ENCODE measurements around the gene KLK13.

KLK13 gene

DNA sequence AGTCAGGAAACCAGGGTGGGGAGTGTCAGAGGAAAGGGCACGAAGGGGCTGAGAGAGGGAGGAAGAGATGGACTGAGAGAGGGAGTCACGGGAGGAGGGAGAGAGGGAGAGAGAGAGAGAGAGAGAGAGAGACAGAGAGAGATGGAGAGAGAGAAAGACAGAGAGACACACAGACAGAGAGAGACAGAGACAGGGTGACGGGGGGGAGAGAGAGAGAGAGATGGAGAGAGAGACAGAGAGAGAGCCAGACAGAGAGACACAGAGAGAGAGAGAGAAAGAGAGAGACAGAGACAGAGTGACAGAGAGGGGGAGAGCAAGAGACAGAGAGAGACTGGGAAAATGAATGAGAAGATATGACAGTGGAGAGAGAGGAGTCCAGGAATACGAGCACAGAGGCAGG, 18.3 kb upstream of the KLK13 start:
- H3K4me3 ChIP-seq (ENCODE audit: low read length), result no peak overlapping the region
- no peak for TF ChIP-seq ZNF274 (IDR thresholded peaks at IDR 0.05; ENCODE audit: low read depth, low read length)

DNA sequence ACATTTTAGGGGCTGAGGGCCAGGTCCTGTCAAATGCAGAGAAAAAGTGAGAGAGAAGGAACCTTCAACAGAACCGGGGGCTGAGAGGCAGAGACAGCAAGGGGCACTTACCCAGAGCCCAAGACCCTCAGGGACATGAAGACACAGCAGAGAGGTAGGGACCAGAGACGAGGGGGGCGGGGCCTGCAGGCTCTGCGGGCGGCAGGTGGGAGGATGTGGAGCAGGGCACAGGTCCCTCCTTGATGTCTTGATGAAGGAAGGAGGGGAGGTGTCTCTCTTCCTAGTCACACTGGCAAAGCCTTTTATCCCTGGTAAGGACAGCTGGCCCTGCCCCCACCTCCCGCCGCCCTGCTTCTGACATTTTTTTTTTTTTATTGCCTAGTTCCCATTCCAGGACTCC, 17.7 kb upstream of the KLK13 start, which contains the start of gene KLK14:
KLK14 (minus strand) TSS at position 277 of the 400 bp plus-strand sequence; CDS start at position 4, 273 bp downstream.
- no peak within 1 kb of the TSS for H3K4me3 ChIP-seq (ENCODE audit: low read length)
- no peak for TF ChIP-seq ZNF274 (IDR thresholded peaks at IDR 0.05; ENCODE audit: low read depth, low read length)

DNA sequence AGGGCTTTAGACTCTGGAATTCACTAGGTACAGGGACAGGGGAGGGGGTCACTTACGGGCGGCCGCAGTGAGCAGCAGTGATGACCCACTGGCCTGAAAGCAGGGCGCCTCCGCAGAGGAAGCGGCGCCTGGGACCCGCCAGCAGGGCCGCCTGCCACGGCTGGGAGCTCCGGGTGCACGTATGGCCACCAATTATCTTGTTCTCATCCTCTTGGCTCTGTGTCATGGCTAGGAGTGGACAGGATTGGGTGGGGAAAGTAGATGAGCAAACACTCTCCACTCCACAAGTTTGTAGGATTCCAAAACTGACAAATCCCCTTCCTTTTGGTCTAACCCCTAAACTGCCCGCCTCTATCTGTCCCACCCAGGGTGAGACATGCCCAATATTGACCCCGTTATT, 16.6 kb upstream of the KLK13 start:
- H3K4me3 ChIP-seq (ENCODE audit: low read length), result no peak overlapping the region
- no peak for TF ChIP-seq ZNF274 (IDR thresholded peaks at IDR 0.05; ENCODE audit: low read depth, low read length)

DNA sequence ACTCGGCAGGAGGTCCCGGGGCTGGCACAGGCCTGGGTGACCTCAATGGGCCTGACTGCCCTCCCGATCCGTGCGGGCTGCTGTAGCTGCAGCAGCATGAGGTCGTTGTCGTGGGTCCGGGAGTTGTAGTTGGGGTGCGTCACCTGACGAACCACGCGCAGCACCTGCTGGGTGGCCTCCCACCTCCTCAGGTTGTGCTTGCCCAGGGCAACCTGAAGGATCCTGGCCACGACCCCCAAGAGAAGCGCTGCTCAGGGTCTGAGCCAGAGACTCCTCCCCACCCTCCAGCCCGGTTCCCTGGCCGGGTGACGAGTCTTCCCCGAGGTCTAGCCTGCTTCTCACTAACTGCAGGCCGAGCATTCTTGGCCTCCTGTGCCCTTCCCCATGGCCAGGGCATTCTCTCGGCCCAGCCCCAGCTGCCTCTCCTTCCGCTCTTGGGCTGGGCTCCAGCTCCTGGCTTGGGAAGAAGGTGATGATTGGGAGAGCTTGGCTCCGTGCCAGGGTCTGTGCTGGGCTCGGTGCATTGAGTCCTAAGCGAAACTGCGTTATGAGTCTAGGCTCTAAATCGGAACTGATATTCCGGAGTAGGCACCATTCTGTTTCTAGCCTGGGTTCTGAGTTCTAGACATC, 14.7 kb upstream of the KLK13 start:
- TF ChIP-seq ZNF274 (IDR thresholded peaks at IDR 0.05; ENCODE audit: low read depth, low read length), result no peak
- H3K4me3 ChIP-seq (ENCODE audit: low read length), result no peak overlapping the region

DNA sequence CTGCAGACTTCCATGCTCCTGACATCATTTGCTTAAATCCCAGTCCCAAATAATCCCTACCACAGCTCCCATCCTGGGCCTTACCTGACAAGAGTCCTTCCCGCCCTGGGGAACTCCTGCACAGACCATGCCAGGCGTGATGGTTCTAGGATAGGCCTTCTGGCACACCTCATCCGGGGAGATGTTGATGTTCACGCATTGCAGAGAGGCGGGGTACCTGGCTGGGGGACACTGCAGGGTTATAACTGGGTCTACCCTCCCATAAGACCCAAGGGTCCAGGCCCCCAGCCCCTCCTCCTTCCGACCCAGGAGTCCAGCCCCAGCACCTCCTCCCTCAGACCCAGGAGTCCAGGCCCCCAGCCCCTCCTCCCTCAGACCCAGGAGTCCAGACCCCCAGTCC, 13.8 kb upstream of the KLK13 start:
- no peak for TF ChIP-seq ZNF274 (IDR thresholded peaks at IDR 0.05; ENCODE audit: low read depth, low read length)
- H3K4me3 ChIP-seq (ENCODE audit: low read length), result no peak overlapping the region

DNA sequence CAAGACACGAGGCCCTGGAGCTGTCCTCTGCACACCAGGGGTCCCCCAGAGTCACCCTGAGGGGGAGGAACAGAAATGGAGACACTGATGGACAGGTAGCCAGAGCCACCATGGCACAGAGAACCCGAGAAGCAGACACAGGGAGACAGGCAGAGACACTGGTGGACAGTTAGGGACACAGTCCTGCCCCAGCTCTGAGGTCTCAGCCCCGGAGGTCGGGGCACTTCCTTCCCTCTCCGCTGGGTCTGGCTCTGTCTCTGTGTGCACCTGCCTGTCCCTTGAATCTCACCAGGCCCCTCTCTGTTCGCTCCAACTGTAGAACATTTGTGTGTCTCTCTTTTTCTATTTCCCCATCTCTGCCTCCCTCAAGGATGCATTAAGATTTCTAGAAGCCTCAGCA, 13.2 kb upstream of the KLK13 start:
- no peak overlapping the region for H3K4me3 ChIP-seq (ENCODE audit: low read length)
- TF ChIP-seq ZNF274 (IDR thresholded peaks at IDR 0.05; ENCODE audit: low read depth, low read length), result no peak

DNA sequence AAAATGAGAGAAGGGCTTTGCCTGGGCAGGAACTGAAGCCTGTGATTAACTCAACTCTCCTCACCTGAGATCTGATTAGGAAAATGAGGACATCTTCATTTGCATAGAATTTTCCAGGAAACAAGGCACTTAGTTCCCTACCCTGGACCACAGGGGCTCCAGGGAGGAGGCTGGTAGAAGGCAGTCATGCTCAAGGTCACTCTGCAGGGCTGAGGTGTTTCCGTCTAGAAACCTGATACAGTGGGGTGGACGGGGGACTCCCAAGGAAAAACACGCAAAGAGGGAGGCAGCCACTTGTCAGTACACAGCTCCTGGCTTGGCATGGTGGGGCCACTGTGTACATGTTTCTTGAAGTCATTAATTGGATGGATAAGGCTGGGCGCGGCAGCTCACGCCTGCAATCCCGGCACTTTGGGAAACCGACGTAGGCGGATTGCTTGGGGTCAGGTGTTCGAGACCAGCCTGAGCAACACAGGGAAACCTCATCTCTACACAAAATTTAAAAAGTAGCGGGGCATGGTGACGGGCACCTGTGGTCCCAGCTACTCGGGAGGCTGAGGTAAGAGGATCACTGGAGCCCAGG, 11.8 kb upstream of the KLK13 start:
- no peak overlapping the region for H3K4me3 ChIP-seq (ENCODE audit: low read length)
- TF ChIP-seq ZNF274 (IDR thresholded peaks at IDR 0.05; ENCODE audit: low read depth, low read length), result no peak

DNA sequence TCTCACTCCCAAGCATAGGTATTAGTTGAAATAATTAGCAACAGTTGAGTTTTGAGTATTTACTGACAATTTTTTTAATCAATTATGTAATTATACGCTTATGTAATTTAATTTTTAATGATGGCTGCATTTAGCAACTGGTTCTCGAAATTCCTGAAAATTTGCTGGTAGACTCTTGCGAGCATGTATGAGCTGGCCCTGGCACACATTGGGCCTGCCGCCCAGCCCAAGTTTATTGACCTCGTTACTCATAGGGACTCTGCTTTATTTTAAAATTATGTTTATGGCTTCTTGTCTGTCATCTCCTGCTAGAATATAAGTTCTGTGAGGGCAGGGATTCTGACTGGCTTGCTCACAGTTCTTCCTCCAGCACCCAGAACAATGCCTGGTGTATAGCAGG, 11.1 kb upstream of the KLK13 start:
- H3K4me3 ChIP-seq (ENCODE audit: low read length), result no peak overlapping the region
- no peak for TF ChIP-seq ZNF274 (IDR thresholded peaks at IDR 0.05; ENCODE audit: low read depth, low read length)

DNA sequence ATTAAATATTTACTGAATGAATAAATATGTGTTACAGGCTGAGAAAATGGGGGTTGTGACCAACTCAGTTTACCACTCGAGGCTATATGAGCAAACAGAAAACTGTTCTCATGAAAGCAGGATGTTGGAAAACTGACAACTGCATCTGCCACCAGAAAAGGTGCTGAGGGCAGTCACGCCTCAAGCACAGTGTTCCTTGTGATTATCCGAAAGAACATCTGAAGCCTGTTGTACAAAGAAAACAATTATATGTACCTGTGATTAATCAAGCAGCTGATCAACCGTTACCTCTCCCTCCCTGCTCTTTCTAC, 6.2 kb upstream of the KLK13 start:
- H3K4me3 ChIP-seq (ENCODE audit: low read length), result no peak overlapping the region
- no peak for TF ChIP-seq ZNF274 (IDR thresholded peaks at IDR 0.05; ENCODE audit: low read depth, low read length)

DNA sequence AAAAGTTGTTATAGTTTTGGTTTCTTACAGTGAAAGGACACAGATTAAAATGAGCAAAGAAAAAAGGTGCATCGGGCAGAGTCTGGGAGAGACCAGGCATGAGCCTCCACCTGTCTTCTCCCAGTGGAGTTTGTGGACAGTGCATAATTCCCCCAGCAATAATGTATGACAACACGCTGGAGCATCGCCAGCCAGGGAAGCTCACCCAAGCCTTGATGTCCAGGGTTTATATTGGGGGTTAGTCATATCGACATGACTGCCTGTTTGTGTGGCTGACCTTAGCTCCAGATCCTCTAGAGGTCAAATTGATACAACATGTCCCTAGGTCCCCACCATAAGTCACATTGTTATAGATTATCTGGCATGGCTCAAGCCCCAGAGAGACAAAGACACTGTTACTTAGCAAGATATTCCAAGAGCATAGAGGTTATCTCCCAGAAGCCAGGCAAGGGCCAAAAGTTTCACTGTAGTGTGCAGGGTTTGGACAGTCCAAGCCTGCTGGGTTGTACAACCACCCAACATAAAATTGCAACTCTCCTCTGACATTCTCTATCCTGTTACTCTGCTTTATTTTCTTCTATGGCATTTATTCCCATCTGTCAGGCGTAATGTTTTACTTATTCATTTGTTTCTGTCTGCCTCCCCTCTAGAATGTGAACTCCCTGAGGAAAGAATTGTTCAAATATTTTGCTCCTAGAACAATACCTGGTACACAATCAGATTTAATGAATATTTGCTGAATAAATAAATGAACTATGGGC, 5.6 kb upstream of the KLK13 start:
- H3K4me3 ChIP-seq (ENCODE audit: low read length), result no peak overlapping the region
- TF ChIP-seq ZNF274 (IDR thresholded peaks at IDR 0.05; ENCODE audit: low read depth, low read length), result no peak

DNA sequence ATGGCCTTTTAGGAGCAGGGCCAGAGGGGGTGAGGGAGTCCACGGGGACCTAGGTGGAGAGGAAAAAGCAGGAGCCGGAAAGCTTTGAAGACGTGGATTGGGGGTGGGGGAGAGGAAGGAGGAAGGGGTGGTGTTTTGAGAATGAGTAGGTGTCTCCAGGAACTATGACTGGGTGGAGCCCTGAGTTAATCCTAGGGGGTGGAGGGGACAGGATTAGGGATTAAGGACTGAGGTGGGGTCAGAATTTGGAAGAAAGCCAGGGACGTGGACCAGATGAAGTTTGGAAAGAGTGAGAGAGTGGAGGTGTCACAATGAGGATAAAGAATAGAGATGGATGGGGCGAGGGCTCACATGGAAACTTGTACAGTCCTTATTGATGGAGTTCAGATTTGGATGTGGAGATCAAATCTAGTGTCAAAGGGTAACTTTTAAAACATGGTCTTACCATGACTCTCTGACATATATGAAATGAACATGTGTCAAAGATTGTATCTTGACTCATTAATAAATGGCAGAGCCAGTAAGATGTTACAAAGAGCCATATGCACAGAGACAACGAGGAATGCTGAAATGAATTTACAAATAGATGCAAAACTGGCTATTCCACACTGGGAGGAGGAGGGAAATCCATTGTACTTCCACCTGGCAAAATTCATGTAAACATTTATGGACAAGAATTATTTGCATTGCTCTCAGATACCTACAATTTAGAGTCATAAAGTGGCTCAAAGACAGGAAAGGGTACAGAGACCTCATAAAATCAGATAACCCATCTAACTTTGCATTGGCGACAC, 1.7 kb upstream of the KLK13 start:
- H3K4me3 ChIP-seq (ENCODE audit: low read length), result no peak overlapping the region
- TF ChIP-seq ZNF274 (IDR thresholded peaks at IDR 0.05; ENCODE audit: low read depth, low read length), result no peak

DNA sequence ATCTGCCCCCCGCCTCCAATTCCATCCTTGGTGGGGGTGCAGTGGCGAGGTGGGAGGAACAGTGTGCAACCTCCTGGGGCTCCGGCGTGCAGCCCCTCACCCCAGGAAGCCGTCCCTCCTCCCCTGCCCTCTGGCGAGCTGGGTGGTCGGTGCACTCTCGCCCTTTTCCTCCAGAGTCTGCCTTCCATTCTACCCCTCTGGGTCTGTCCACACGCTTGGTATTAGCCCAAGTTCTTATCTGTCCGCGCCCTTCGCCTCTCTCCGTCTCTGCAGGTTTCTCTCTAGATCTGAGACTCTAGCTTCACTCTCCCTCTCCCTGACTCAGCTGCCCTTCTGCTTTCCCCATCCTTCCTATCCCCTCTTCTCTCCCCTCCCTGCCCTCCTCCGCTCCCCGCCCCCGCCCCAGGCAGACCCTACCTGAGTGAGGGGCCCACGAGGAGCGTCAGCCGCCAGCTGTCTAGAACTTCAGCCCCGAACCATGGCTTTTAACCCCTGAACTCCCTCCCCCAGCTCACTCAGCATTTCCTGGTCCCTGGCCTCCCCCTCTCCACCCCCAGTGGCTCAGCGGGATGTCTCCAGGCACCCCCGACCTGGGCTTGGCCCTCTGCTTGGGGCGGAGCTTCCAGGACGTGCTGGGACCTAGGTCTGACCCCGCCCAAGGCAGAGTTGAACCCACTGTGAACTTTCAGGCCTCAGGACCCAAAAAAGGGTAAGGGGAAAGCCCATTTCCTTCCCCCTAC, 499 bp upstream of the KLK13 start:
- H3K4me3 ChIP-seq (ENCODE audit: low read length), result no peak overlapping the region

DNA sequence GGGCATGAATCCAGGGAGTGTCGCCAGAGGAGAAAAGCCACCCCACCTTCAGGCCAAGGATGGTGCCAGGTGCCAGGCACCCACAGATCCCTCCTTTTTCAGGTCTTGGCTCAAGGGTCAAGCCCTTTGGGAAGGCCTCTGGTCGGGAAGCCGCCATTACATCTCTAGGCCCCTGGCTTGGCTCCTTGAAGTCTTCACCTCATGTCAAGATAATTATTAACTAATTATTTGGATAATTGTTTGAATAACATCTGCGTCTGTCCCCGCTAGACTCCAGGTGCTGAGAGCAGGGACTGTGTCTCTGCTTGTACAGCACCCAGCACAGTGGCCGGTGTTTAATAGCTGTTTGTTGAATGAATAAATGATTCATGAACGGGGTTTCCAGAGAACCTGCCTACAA, 1.2 kb downstream of the KLK13 start:
- no peak overlapping the region for H3K4me3 ChIP-seq (ENCODE audit: low read length)
- TF ChIP-seq ZNF274 (IDR thresholded peaks at IDR 0.05; ENCODE audit: low read depth, low read length), result no peak

More for the DNA sequence above, 499 bp upstream of the KLK13 start:
- TF ChIP-seq ZNF274 (IDR thresholded peaks at IDR 0.05; ENCODE audit: low read depth, low read length), result no peak

DNA sequence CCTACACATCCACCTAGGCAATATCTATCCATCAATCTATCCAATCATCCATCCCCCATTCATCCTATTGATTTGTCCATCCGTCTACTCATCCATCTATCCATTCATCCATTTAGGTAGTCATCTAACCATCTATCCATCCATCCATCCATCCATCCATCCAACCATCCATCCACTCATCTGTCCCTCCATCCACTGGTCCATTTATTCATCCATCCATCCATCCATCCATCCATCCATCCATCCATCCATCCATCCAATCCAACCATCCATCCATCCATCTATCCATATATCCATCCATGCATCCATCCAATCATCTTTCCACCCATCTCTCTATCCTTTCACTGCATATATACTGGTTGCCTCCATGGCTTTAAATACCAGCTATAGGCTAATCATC, 3.9 kb downstream of the KLK13 start:
- no peak overlapping the region for H3K4me3 ChIP-seq (ENCODE audit: low read length)
- no peak for TF ChIP-seq ZNF274 (IDR thresholded peaks at IDR 0.05; ENCODE audit: low read depth, low read length)
